ENCODE measurements around the gene PIGM.

The PIGM gene

DNA sequence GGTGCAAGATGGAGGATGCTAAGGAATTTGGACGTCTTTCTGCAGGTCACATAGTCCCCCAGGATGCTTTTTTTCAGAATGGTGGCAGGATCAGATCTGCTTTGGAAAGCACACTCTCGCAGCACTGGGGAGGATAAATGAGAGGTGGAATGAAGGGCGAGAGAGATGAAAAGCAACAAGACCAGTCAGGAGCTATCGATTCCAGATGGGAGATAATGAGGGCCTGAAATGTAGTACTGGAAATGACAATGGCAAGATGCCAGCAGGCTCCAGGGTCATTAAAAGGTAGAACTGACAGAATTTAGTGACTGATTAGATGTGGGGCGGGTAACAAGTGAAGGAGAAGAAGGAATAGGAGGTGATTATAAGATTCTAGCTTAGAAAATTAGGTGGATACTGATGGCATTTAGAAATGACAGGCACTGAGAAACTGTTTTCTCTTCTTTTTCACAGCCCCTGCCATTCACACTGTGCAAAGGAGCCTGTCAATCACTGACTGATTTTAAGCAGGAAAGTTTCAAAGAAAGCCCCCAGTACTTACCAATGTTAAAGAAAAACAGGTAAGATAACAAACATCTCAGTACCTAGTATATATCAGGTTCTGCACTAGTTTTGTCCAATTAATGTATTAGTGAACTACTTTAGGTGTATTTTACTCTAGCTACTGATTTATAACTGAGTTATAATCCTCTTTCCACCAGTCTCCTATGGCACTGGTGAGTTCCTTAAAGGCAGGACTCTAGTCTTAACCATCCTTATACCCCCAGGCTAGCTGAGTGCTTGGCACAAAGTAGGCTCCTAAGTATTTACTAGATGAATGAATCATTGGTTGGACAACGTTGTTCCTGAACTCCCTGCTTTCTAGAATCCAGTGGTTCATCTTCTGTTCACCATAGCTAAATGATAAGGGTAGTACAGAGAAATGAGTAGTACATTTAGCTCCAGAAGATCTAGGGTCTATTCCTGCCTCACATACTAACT is 9.2 kb downstream of the PIGM start:
- DNase-seq (ENCODE audit: low spot score): no peak

GRCh38 chr1:160021376-160022074 is 10.3 kb downstream of the PIGM start:
- no peak for DNase-seq (ENCODE audit: low spot score)

- DNase-seq (ENCODE audit: low spot score): no peak
These were observed 11.6 kb downstream of the PIGM start for GRCh38 chr1:160020196-160020595.

GRCh38 chr1:160018900-160019299 is 12.9 kb downstream of the PIGM start:
- peak; percentile 70 for DNase-seq (ENCODE audit: low spot score)

DNA sequence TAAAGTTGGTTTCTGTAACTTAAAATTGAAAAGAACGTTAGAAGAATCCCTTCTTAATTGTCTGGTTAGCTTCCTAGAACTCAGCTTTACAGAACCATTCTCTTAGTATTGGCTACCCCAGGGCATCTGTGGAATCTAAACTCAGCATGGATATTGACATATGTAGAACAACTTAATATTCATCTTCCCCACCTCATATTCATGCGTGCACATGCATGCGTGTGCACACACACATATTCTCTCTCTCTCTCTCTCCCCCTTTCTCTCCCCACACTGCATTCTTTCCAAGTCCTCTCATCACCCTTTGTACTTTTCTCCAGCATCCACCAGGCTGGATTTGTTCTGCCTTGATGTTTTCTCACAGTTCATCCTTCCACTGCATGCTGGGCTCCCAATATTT is 13.4 kb downstream of the PIGM start:
- DNase-seq (ENCODE audit: low spot score): no peak

DNA sequence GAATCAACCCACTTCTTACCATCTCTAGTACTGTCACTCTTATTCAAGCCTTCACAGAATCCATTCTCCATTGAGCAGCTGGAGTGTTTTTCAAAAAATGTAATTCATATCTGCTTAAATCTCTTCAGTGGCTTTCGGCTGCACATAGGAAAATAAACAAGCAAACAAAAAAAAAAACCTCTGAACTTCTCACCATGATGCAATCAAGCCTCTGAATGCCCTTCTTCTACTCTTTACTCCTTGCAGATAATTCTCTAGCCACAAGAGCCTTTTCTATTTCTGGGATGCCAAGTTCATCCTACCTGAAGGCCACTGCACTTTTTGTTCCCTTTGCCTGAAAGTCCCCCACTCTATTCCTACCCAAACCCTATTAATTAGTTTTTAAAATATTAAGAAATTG is 14.2 kb downstream of the PIGM start:
- DNase-seq (ENCODE audit: low spot score): no peak

DNA sequence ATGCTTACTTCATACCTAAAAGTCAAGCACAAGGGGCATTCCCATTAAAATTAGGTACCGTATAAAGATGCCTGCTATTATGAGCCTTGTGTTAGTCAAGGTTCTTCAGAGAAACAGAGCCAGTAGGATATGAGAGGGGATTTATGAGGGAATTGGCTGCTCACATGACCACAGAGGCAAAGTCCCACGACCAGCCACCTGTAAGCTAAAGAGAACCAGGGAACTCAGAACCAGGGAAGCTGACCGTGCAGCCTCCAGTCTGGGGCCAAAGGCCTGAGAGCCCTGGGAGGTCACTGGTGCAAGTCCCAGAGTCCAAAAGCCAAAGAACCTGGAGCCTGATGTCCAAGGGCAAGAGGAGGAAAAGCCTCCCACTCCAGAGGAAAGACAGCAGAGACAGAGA is 20.0 kb downstream of the PIGM start:
- DNase-seq (ENCODE audit: low spot score): no peak

DNA sequence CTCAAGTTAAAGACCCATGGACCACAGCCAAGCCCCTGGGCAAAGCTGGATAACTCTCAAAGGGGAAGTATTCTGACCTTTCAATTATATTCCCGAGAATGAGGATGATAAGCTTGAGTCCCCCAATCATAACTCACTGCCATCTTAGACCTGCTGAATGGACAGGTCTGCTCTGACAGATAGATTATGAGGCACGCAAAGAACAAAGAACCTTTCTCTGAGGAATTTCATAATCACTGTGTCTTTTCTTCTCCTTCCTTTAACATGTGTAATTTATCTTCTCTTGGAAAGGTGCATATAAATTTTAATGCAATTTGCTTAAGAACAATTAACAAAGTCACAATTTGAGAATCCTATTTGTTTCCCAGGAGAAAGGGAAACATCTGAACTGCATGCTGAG is 22.0 kb downstream of the PIGM start:
- no peak for DNase-seq (ENCODE audit: low spot score)

DNA sequence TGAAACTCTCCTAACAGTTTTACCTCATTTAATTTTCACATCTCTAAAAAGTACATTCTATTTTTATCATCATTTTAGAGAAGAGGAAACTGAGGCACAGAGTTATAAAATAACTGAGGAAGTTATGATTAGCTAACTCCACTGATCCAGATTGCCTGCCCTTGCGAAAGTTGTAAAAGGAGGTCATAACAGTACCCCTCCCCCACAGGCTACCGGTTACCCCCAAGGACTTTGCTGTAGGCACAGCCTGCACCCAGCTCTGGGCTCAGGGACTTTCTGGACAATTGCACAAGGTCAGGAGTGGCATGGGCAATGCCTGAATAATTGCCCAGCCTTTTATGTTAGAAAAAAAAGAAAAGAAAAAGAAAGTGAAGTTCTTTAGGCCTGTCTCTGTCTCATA is 22.7 kb downstream of the PIGM start:
- DNase-seq (ENCODE audit: low spot score): no peak

DNA sequence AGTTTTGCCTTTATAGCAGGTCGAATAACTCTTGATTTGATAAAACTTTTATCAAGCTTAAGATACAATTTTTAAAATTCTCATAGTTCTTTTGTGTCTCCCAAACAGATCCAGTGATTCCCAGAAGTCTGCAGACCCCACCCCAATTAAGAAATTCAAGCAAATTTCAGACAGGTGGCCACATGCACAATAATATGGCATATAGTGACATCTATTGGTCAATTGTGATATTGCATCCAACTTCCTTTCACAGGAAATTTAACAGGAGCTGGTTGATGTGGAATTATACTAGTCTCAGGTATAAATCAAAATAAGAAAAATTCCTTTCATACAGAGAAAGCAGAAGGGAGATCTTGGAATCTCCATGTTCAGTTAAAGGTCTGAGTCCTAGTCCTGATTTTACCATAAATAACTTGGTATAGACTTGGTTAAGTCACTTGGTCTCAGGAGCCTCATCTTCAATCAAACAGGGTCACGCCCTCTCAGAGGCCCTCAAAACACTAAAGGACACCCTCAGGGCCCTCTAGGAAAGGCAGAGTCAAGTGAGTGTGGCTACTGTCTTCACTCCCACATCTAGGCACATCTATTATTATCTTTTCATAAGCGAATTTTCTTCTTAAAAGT is 24.1 kb downstream of the PIGM start:
- peak; percentile 28 for DNase-seq (ENCODE audit: low spot score)

GRCh38 chr1:160006312-160006940 is 25.4 kb downstream of the PIGM start:
- DNase-seq (ENCODE audit: low spot score): peak; percentile 81

DNA sequence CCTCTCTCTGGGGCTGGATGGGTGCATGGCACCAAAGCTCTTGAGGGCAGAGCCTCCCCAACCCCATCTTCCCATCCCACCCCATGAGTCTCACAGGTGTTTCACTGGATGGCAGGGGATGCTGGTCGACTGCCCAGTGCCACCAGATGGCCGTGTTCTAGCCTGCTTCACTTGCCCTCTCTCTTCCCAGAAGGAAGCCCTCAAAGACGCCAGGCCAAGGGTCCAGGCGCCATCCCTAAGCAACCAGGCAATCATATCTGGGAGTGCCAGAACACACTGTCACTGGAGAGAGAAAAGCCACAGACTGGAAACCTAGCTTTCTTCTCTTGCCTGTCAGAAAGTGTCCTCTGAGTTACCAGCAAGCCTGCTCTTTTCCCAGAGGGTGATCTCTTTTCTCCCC is 26.7 kb downstream of the PIGM start:
- no peak for DNase-seq (ENCODE audit: low spot score)

- DNase-seq (ENCODE audit: low spot score): no peak
These were observed 27.4 kb downstream of the PIGM start for GRCh38 chr1:160004425-160004824.

- no peak for DNase-seq (ENCODE audit: low spot score)
These were observed 27.8 kb downstream of the PIGM start for GRCh38 chr1:160004001-160004400.

- no peak for DNase-seq (ENCODE audit: low spot score)
These were observed 30.4 kb downstream of the PIGM start for GRCh38 chr1:160001440-160001839.

DNA sequence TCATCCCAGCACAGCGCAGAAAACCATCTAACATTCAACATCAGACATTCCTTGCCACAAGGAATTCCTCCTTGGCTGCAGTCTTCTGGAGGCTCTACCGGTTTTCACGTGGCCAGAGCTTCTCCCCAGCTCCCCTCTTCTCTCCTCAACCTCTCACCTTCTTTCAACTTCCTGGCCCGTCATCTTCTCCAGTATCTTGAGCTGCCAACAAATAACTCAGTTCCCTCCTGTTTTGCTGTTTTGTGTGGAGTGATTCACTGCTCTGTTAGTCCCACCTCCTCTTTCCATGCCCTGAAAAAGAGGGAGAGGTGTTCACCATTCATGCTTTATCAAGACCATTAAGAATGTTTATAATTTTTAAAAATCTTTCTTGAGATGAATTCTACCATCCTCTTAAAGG is 32.6 kb downstream of the PIGM start:
- DNase-seq (ENCODE audit: low spot score): peak; percentile 19

GRCh38 chr1:159996653-159997052 is 35.1 kb downstream of the PIGM start:
- peak; percentile 87 for DNase-seq (ENCODE audit: low spot score)

GRCh38 chr1:159994896-159995295 is 36.9 kb downstream of the PIGM start:
- DNase-seq (ENCODE audit: low spot score): no peak

DNA sequence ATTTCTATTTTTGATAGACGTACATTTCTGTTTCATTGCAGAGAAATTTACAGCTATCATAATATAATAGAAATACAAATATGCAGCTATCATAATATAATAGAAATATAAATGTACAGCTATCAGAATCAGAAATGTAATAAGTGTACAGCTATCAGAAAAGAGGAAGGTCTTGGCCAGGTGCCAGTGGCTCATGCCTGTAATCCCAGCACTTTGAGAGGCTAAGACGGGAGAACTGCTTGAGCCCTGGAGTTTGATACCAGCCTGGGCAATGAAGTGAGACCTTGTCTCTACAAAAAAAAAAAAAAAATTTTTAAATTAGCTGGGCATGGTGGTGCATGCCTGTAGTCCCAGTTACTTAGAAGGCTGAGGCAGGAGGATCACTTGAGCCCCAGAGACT is 37.9 kb downstream of the PIGM start:
- no peak for DNase-seq (ENCODE audit: low spot score)

GRCh38 chr1:159992161-159992560 is 39.6 kb downstream of the PIGM start:
- DNase-seq (ENCODE audit: low spot score): no peak

DNA sequence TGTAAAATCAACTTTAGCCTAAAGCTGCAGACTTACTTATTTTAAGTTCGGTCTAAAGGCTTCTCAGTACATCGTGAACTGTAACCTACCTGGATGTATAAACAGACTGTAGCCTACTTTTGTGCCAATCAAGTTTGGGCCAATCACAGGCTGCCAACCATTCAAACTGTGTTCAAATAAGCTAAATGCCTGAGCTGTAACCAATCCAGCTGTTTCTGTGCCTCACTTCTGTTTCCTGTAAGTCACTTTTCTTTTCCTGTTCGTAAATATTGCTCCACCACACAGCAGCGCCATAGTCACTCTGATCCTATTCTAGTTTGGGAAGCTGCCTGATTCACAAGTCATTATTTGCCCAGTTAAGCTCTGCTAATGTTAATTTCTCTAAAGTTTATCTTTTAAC is 40.3 kb downstream of the PIGM start:
- no peak for DNase-seq (ENCODE audit: low spot score)

DNA sequence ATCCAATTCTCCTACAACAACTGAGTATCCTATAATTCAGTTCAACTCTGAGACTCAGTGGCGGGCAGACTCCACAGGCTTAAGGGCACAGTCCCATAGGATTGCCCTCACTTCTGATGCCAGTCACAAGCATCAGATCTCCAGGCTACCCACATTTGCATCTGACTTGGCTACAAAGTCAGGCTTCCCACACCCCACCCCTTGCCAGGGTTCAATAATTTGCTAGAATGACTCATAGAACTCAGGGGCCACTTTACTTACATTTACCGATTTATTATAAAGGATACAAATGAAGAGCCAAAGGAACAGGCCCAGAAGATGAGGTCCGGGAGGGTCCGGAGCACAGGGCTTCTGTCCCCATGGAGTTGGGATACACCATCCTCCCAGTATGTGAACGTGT is 41.8 kb downstream of the PIGM start:
- DNase-seq (ENCODE audit: low spot score): no peak

Data from AG20443 (cell line).